HEK293 (cell line): Measurements from ENCODE around the gene LMCD1.

Experiments
- CTCF ChIP-seq: fragments of 450-650 bp; formaldehyde crosslinking; IDR thresholded peaks from 2 replicates; pipeline ENCODE4 v1.5.1; 2016; ENCODE audit warnings: missing biosample characterization, missing genetic modification characterization
- ZBTB49 ChIP-seq: fragments of 450-650 bp; formaldehyde crosslinking; IDR thresholded peaks from 2 replicates; pipeline ENCODE4 v1.5.1; 2016; ENCODE audit warnings: missing biosample characterization, missing genetic modification characterization, low read depth

DNA sequence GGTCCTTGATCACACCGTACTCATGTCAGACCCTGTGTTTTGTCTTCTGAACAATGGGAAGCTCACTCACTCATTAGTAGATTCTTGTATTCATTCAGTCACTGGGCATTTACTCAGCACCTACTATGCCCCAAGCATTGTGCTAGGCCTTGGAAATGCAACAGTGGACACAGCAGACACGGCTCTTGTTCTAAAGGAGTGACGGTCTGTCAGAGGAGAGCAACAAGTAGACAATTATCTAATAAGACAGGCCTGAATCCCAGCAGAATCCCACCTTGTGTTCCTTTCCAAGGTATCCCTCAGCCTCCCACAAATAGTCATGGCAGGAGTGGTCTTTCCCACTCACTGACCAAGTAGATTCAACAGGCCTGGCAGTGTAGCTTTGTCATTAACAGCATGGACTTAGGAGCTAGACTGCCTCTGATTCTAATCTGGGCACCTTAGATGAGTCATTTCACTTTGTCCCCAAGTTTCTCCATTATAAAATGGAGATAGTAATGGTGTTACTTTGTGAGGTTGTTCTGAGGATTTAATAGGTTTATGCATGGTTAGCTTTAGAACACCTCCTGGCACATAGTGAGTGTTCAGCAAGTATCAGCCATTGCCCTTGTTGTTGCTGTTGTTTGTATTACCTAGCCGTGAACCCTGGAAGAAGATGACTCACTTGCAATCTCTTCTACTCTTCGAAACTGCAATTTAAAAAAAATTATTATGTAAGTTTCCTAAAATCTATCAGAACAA lies 73.9 kb downstream of the LMCD1 start:
- TF ChIP-seq CTCF (tag by site-specific recombination) = no peak
- no peak for TF ChIP-seq ZBTB49
